GM21619 (cell line): ENCODE data around the gene KREMEN1.

Experiments used
- ATAC-seq: cut with Tn5 transposase; IDR thresholded peaks from one replicate; pipeline ENCODE4 v1.9.1; 2021; ENCODE audit not compliant: unreplicated experiment

The KREMEN1 gene

DNA sequence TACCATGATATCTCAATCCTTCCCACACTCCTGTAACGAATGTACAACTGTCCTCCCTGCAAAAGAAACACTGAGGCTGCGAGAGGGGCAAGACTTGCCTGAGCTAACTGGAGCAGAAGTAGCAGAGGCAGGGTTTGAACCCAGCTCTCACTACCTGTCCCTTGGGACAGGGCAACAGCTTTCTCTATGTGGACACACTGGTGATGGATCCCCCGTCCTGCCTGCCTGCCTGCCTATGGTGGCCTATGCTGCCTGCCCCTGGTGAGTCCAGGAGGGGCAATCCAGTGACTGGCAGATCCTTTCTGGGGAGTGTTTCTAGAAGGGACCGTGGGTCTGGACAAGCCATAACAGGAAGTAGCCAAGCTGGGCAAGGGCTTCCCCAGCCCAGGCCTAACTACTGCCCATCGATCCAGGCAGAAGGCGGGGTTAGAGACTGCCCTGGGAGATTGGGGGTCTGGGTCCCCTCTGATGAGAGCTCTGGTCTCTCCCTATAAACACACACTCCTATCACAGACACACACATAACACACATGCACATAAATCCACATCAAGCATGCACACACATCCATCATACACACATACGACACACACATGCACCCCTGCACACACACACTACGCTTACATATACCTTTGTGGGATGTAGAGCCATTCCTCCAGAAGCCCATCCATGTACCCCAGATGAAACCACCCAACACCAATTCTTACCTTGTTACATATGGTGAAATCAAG is 131.8 kb downstream of the KREMEN1 start:
- no peak for ATAC-seq

DNA sequence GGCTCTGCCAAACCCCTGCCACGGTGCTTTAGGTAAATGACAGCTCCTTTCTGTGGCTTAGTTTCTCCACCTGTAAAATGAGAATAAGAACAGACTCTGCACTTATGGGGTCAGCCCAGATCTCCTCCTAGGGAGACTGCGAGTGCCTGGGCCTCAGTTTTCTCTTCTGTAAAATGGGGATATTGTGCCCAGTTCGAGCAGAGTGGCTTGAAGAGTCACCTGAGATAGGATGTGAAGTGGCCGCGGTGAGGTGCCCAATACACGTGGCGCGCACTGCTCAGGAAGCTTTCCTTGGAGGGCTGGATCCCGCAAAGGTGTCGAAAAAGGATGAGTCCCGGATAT is 132.4 kb downstream of the KREMEN1 start:
- ATAC-seq = no peak

GRCh38 chr22:29205594-29206371 is 132.9 kb downstream of the KREMEN1 start, which contains the start of gene EMID1:
Gene EMID1, plus strand, starts transcription at chr22:29205896. Its CDS starts 143 bp downstream, at chr22:29206039.
- no peak for ATAC-seq

- ATAC-seq = no peak
Observed at GRCh38 chr22:29206372-29207242, 133.8 kb downstream of the KREMEN1 start.

DNA sequence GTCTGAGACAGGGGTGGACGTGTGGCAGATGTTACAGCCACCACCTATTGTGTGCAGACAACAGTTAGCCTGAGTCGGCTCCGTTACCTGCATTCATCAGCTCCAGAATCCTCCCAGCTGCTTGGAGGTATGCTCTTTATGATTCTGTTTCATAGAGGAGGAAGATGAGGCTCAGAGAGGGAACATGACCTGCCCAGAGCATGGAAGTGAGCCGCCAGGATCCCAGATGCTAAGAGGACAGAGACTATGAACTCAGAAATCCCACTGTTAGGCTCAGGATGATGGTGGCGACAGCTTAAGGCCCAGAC is 134.4 kb downstream of the KREMEN1 start:
- ATAC-seq = no peak

DNA sequence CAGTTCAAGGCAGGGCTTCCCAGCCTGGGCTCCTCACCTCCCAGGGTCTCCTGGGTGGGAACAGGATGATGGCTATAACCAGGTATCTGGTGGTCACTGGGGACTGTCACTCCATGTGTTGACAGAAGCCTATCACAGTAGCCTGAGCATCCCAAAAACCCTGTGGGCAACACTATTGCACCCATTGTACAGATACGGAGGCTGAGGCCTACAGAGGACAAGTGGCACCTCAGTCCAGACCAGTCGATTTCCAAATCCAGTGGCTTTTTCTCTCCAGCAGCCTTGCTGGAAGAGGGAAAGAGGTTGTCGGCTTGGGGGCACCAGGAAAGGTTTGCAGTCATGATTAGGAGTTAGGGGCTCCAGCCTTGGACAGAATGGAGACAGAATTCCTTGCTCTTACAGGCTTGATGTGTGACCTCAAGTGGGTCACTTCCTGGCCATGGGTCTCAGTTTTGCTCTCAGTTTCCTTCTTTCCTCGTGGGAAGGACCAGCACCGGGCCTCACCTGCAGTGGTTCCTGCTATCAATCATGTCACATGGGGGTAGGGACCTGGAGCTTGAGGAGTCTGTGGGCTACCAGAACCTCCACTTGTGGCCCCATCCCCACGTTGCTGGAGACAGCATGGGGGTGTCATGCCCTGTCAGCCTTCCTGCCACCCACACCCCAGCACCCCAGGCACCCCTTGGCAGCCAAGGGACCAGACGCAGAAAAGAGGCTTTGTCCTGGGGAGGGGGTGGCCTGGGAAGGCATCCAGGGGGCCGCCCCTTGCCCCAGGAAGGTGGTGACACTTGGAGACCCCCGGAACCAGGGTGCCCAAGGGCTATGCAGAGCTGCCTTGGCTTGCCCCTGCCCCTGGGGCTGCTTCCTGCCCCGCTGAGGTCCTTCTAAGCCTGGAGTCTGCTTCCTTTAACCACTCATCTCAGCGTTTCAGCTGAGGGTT is 135.0 kb downstream of the KREMEN1 start:
- no peak for ATAC-seq

GRCh38 chr22:29208502-29208862 is 135.6 kb downstream of the KREMEN1 start:
- no peak for ATAC-seq

- ATAC-seq = no peak
Observed at GRCh38 chr22:29208879-29209623, 136.2 kb downstream of the KREMEN1 start.

GRCh38 chr22:29209624-29209929 is 136.7 kb downstream of the KREMEN1 start:
- ATAC-seq = no peak

- no peak for ATAC-seq
Observed at GRCh38 chr22:29211066-29211465, 138.2 kb downstream of the KREMEN1 start.

DNA sequence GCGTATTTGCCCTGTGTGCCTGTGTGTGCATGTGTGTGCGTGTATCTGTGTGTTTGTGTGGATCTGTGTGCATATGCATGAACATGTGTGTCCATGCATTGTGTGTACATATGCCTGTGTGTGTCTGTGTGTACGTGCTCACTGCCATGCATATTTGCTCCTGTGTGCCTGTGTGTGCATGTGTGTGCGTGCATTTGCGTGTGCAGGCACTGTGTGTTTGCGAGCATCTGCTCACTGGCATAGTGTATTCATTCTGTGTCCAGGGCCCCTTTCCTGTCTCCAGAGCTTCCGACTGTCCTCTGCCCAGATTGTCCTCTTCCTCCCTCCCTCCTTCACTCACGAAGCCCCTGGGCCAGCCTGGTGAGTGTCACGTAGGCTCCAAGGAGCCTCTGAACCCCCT is 138.6 kb downstream of the KREMEN1 start:
- ATAC-seq = no peak

DNA sequence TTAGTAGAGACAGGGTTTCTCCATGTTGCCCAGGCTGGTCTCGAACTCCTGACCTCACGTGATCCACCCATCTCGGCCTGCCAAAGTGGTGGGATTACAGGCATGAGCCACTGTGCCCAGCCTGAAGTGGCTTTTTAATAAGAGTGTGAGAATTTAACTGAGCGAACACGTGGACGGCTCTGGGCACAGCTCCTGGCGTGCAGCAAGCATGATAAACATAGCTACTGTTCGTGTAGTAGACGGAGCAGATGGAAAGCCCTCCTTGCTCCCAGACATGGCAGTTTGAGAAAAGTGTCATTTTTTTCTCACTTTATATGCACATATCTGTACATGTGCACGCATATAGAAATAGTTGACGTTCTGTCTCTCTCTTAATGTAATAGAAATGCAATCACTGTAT is 139.9 kb downstream of the KREMEN1 start:
- ATAC-seq = no peak

GRCh38 chr22:29213493-29213892 is 140.7 kb downstream of the KREMEN1 start:
- ATAC-seq = no peak

DNA sequence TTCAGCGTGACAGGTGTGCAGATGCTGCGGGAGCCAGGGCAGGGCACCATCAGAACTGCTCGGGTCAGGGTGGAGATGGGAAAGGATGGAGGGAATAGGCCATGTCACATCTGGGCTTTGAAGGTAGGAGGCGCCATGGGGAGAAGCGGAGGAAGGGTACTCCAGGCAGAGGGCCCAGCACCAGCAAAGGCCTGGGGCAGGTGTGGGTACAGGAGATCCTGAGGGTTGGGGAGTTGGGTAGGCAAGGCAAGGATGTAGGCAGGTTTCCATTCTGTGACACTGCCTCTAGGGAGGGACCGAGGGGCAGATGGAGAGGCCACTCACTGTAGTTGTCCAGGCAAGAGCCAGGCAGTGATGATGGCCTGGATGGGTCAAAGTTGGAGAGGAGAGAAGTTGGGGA is 141.4 kb downstream of the KREMEN1 start:
- ATAC-seq = no peak

DNA sequence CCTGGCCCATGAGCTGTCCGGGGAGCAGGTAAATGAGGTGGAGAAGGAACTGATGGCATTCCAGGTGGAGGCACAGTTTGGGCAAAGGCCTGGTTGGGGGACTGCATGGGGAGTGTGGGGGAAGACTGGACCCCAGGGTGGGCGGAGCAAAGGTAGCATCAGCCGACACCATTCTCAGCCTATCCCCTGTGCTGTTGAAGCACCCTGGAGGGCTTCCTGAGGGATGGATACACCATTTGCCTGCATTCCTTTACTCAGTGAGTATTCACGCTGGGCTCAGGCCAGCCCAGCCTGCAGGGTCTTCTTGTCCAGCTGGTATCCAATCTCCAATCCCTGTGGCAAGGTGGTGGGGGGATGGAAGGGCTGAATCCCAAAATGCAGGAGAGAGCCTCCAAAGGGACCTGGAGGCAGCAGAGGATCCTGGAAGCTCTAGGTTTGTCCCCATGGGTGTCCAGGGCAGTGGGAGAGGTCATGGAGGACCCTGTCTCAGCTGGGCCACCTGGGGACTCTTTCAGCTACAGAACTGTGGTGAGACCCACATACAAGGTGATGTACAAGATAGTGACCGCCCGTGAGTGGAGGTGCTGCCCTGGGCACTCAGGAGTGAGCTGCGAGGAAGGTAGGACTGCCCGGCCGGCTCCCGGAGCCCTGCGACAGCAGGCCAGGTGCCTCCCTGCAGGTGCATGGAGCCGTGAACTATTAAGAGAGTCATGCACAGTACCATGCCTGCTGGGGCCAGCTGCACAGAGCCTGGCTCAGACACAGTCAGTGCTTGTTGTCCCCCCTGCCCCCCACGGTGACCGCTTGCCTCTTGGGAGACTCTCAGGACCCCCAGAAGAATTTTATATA is 142.4 kb downstream of the KREMEN1 start:
- ATAC-seq = no peak

- no peak for ATAC-seq
Observed at GRCh38 chr22:29216011-29216872, 143.4 kb downstream of the KREMEN1 start.

DNA sequence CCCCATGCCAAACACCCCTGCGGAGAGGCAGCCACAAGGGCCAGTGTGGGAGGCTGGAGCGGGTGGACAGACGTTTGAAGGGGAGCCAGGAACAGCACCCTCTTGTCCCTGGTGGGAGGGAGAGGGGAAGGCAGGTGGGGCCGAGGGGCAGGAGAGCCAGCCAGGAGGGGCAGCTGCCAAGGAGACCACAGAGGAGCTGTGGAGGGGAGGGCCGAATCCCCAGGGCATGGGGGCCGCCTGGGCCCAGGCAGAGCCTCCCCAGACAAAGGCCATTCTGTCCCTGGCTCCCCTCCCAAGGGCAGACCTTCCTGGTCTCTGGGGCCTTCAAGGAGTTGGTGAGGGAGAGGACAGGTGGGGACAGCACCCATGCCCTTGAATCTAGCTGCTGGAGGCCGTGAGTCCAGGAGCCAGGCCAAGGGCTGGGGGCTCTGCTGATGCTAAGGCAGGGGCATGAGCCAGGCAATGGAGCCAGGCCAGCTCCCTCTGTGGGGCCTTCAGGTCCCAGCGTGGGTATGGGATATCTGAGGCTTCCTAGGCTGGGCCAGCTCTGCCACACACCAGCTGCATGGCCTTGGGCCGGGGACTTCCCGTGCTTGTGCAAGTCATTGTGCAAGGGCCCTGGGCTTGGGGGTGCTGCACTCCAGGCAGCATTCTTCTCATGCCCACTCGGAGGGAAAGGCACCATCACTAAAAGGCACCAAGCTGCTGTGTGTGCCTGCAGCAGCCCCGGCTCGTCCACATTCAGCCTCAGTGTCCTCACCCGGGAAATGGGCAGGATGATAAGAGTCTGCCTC is 144.2 kb downstream of the KREMEN1 start:
- no peak for ATAC-seq
